MCF 10A (cell line): ENCODE measurements around the gene PVALEF. TPM values are rescaled to one million over a fixed set of nuclear protein-coding genes. Genes with fewer than 3 reads are reported as not detected.

Experiments
- BruUV-seq: library from RNA; stranded (reverse); fragments of 400-500 nt; replicated peaks from 2 replicates; lab custom pipeline; 2021; lab: Mats Ljungman, UMichigan
- CTCF ChIA-PET: fragments of 300-600 bp; sonication (Branson Sonifier 250); formaldehyde crosslinking; extraction: SDS; loops from one replicate; lab custom pipeline; 2021; ENCODE audit warnings: antibody characterized with exemption, inconsistent platforms; lab: Yijun Ruan, JAX
- POLR2A ChIA-PET: fragments of 300-600, 350-650 bp; sonication (Branson Sonifier 250); formaldehyde crosslinking; extraction: SDS; loops from one replicate; lab custom pipeline; 2020; ENCODE audit warnings: antibody characterized with exemption, inconsistent platforms; lab: Yijun Ruan, JAX
- DNase-seq: peaks from one replicate; pipeline ENCODE4 v3.0.0-alpha.2; 2018; ENCODE audit not compliant: unreplicated experiment
- H3K27ac Mint-ChIP-seq: one replicate; pipeline ENCODE4 v1.8.0; 2022; ENCODE audit warnings: mild to moderate bottlenecking, low read depth, mixed read lengths; ENCODE audit not compliant: unreplicated experiment
- H3K27me3 Mint-ChIP-seq: one replicate; pipeline ENCODE4 v1.8.0; 2022; ENCODE audit warnings: mixed read lengths; ENCODE audit not compliant: insufficient read depth, unreplicated experiment
- H3K36me3 Mint-ChIP-seq: one replicate; pipeline ENCODE4 v1.8.0; 2022; ENCODE audit warnings: mild to moderate bottlenecking, moderate library complexity, mixed read lengths; ENCODE audit not compliant: insufficient read depth, unreplicated experiment
- H3K4me1 Mint-ChIP-seq: one replicate; pipeline ENCODE4 v1.8.0; 2022; ENCODE audit warnings: mixed read lengths; ENCODE audit not compliant: insufficient read depth, unreplicated experiment
- H3K4me3 Mint-ChIP-seq: one replicate; pipeline ENCODE4 v1.8.0; 2022; ENCODE audit warnings: mild to moderate bottlenecking, moderate library complexity, mixed read lengths; ENCODE audit not compliant: unreplicated experiment
- H3K9me3 Mint-ChIP-seq: one replicate; pipeline ENCODE4 v1.8.0; 2022; ENCODE audit warnings: mixed read lengths; ENCODE audit not compliant: unreplicated experiment
- CTCF ChIP-seq: fragments of 200-600 bp; IDR thresholded peaks from one replicate; pipeline ENCODE4 v1.8.0; 2022; ENCODE audit warnings: antibody characterized with exemption, mild to moderate bottlenecking; ENCODE audit not compliant: unreplicated experiment
- intact Hi-C: fragments of 100-400 bp; cut with micrococcal nuclease; formaldehyde crosslinking; loops from 2 replicates; pipeline ENCODE4 v1.14.1; 2022
- total RNA-seq: library from RNA; stranded (reverse); gene quantifications from 2 replicates; pipeline ENCODE4 v1.2.3, GENCODE V29; 2022

PVALEF gene
- total RNA-seq, 1 experiment from 2014 or later, result not detected

GRCh38 chr17:81189016-81189415 is 23.7 kb downstream of the PVALEF start:
- no peak for DNase-seq
- POLR2A ChIA-PET, result no interaction called here
- H3K4me3 Mint-ChIP-seq, result no peak overlapping the region

GRCh38 chr17:81189670-81190530 is 24.6 kb downstream of the PVALEF start:
- TF ChIP-seq CTCF, result no peak
- Mint-ChIP-seq H3K36me3 (peaks cover 5% of the 10 kb centered on the region), H3K9me3 (no peaks in the 10 kb centered on the region), H3K27me3 (peaks cover 5% of the 10 kb centered on the region), H3K27ac (no peak overlapping the region), H3K4me3 (no peak overlapping the region), H3K4me1 (peaks cover 5% of the 10 kb centered on the region)
- POLR2A ChIA-PET, result no interaction called here
- intact Hi-C loops, result no loop called here
- CTCF ChIA-PET, result interaction anchor here (0.6 kb wide), 2 partner anchors 63 to 247 kb away, joined by 3 to 4 read pairs; no protein-coding TSS in a partner anchor
- DNase-seq, result no peak
- BruUV-seq, result no TSS peak

More at GRCh38 chr17:81189016-81189415, 23.7 kb downstream of the PVALEF start:
- H3K27me3 Mint-ChIP-seq, result peaks cover 13% of the 10 kb centered on the region
- TF ChIP-seq CTCF, result no peak
- H3K9me3 Mint-ChIP-seq, result no peaks in the 10 kb centered on the region
- H3K27ac Mint-ChIP-seq, result no peak overlapping the region
- intact Hi-C loops, result no loop called here
- H3K4me1 Mint-ChIP-seq, result peaks cover 5% of the 10 kb centered on the region
- no TSS peak for BruUV-seq
- CTCF ChIA-PET, result interaction anchor here (0.8 to 1.5 kb wide), 2 partner anchors 201 to 296 kb away, joined by 3 read pairs; no protein-coding TSS in a partner anchor
- H3K36me3 Mint-ChIP-seq, result peaks cover 5% of the 10 kb centered on the region

GRCh38 chr17:81190591-81190990 is 25.3 kb downstream of the PVALEF start:
- ChIA-PET CTCF (interaction anchor here (0.5 to 1.6 kb wide), 3 partner anchors 10 to 62 kb away, joined by 4 to 5 read pairs (median 4); no protein-coding TSS in a partner anchor), POLR2A (interaction anchor here (0.6 kb wide), 1 partner anchor 467 kb away, joined by 3 read pairs; no protein-coding TSS in a partner anchor)
- H3K27me3 Mint-ChIP-seq, result no peaks in the 10 kb centered on the region
- H3K27ac Mint-ChIP-seq, result no peak overlapping the region
- no peak for DNase-seq
- intact Hi-C loops, result no loop called here
- no TSS peak for BruUV-seq
- no peak overlapping the region for H3K4me3 Mint-ChIP-seq
- peaks cover 5% of the 10 kb centered on the region for H3K36me3 Mint-ChIP-seq
- TF ChIP-seq CTCF, result no peak
- H3K9me3 Mint-ChIP-seq, result no peaks in the 10 kb centered on the region
- H3K4me1 Mint-ChIP-seq, result no peaks in the 10 kb centered on the region

GRCh38 chr17:81191116-81191515 is 25.8 kb downstream of the PVALEF start:
- no peak overlapping the region for H3K4me3 Mint-ChIP-seq
- no peak for TF ChIP-seq CTCF
- no peaks in the 10 kb centered on the region for H3K4me1 Mint-ChIP-seq
- H3K27me3 Mint-ChIP-seq, result no peaks in the 10 kb centered on the region
- intact Hi-C loops, result no loop called here
- H3K27ac Mint-ChIP-seq, result no peak overlapping the region
- ChIA-PET CTCF (interaction anchor here (0.5 to 1.6 kb wide), 3 partner anchors 9 to 90 kb away, joined by 3 to 5 read pairs (median 4); no protein-coding TSS in a partner anchor), POLR2A (interaction anchor here (0.6 kb wide), 1 partner anchor 466 kb away, joined by 3 read pairs; no protein-coding TSS in a partner anchor)
- peaks cover 5% of the 10 kb centered on the region for H3K36me3 Mint-ChIP-seq
- no peaks in the 10 kb centered on the region for H3K9me3 Mint-ChIP-seq
- BruUV-seq, result no TSS peak
- DNase-seq, result no peak
